HepG2 (cell line): ENCODE data around the gene CCN6. TPM values are rescaled to one million over a fixed set of nuclear protein-coding genes. Genes with fewer than 3 reads are reported as not detected.

Experiments used
- GTF3A ChIP-seq: sonication (generic); formaldehyde crosslinking; conservative IDR thresholded peaks from 2 replicates; pipeline ENCODE4 v1.4.0; 2020; ENCODE audit warnings: mild to moderate bottlenecking, missing genetic modification reagents
- HCFC1 ChIP-seq: fragments of 150-350 bp; IDR thresholded peaks from 2 replicates; pipeline ENCODE4 v1.6.1; 2014; ENCODE audit warnings: low read depth, low read length
- HMGA1 ChIP-seq: sonication (generic); formaldehyde crosslinking; conservative IDR thresholded peaks from 2 replicates; pipeline ENCODE4 v1.4.0; 2020; ENCODE audit warnings: missing genetic modification reagents
- JUND ChIP-seq: sonication (generic); formaldehyde crosslinking; IDR thresholded peaks from 2 replicates; pipeline ENCODE4 v1.8.0; 2022; ENCODE audit warnings: mild to moderate bottlenecking, missing genetic modification reagents
- MXD1 ChIP-seq: sonication (generic); formaldehyde crosslinking; IDR thresholded peaks from 2 replicates; pipeline ENCODE4 v1.4.0; 2020; ENCODE audit warnings: mild to moderate bottlenecking, missing genetic modification reagents
- NCOR1 ChIP-seq: fragments of 200-600 bp; sonication (generic); IDR thresholded peaks from 2 replicates; pipeline ENCODE4 v1.7.0; 2017; ENCODE audit warnings: antibody characterized with exemption, low read length, borderline replicate concordance
- NFKB2 ChIP-seq: sonication (generic); formaldehyde crosslinking; IDR thresholded peaks from 2 replicates; pipeline ENCODE4 v1.4.0; 2020; ENCODE audit warnings: missing genetic modification reagents, borderline replicate concordance
- PBX3 ChIP-seq: sonication (generic); formaldehyde crosslinking; IDR thresholded peaks from 2 replicates; pipeline ENCODE4 v1.8.1; 2023; ENCODE audit warnings: missing genetic modification reagents, inconsistent platforms, borderline replicate concordance
- POLR2G ChIP-seq: fragments of 200-400 bp; formaldehyde crosslinking; IDR thresholded peaks from 2 replicates; pipeline ENCODE4 v1.6.1; 2018; ENCODE audit warnings: mild to moderate bottlenecking, low read depth, low read length, moderate library complexity
- RBAK ChIP-seq: sonication (generic); formaldehyde crosslinking; IDR thresholded peaks from 2 replicates; pipeline ENCODE4 v1.5.1; 2020; ENCODE audit warnings: mild to moderate bottlenecking, missing genetic modification reagents
- RBM39 ChIP-seq: fragments of 200-400 bp; formaldehyde crosslinking; IDR thresholded peaks from one replicate; pipeline ENCODE4 v1.6.1; 2018; ENCODE audit warnings: antibody characterized with exemption, mild to moderate bottlenecking, low read depth, low read length; ENCODE audit not compliant: poor library complexity, severe bottlenecking
- REXO4 ChIP-seq: sonication (generic); formaldehyde crosslinking; IDR thresholded peaks from 2 replicates; pipeline ENCODE4 v1.8.0; 2022; ENCODE audit warnings: missing genetic modification reagents, mild to moderate bottlenecking, borderline replicate concordance
- RXRA ChIP-seq: sonication (generic); formaldehyde crosslinking; IDR thresholded peaks from 2 replicates; pipeline ENCODE4 v1.5.1; 2020; ENCODE audit warnings: missing genetic modification reagents
- SAFB2 ChIP-seq: sonication (generic); formaldehyde crosslinking; IDR thresholded peaks from 2 replicates; pipeline ENCODE4 v1.5.1; 2020; ENCODE audit warnings: missing genetic modification reagents, low read depth, mild to moderate bottlenecking, borderline replicate concordance
- SMC3 ChIP-seq: IDR thresholded peaks from 2 replicates; pipeline ENCODE4 v1.6.1; 2011; ENCODE audit warnings: low read length, improper control_type of control experiment
- TFAP4 ChIP-seq: sonication (generic); IDR thresholded peaks from 2 replicates; pipeline ENCODE4 v1.6.1; 2016; ENCODE audit warnings: low read depth, borderline replicate concordance
- TP53 ChIP-seq: sonication (generic); formaldehyde crosslinking; conservative IDR thresholded peaks from 2 replicates; pipeline ENCODE4 v1.4.0; 2020; ENCODE audit warnings: missing genetic modification reagents
- ZBTB2 ChIP-seq: sonication (generic); formaldehyde crosslinking; IDR thresholded peaks from 2 replicates; pipeline ENCODE4 v1.8.0; 2022; ENCODE audit warnings: low read depth, missing genetic modification reagents
- ZBTB21 ChIP-seq: sonication (generic); formaldehyde crosslinking; IDR thresholded peaks from 2 replicates; pipeline ENCODE4 v1.4.0; 2020; ENCODE audit warnings: missing genetic modification reagents
- ZFP90 ChIP-seq: sonication (generic); formaldehyde crosslinking; IDR thresholded peaks from 2 replicates; pipeline ENCODE4 v1.8.0; 2022; ENCODE audit warnings: missing genetic modification reagents, mild to moderate bottlenecking, inconsistent platforms, borderline replicate concordance
- ZFYVE20 ChIP-seq: sonication (generic); formaldehyde crosslinking; IDR thresholded peaks from 2 replicates; pipeline ENCODE4 v1.8.0; 2023; ENCODE audit warnings: low read depth, mild to moderate bottlenecking, moderate library complexity, missing genetic modification reagents, borderline replicate concordance
- ZKSCAN5 ChIP-seq: sonication (generic); formaldehyde crosslinking; IDR thresholded peaks from 2 replicates; pipeline ENCODE4 v1.5.1; 2020; ENCODE audit warnings: mild to moderate bottlenecking, missing genetic modification reagents
- ZNF350 ChIP-seq: sonication (generic); formaldehyde crosslinking; IDR thresholded peaks from 2 replicates; pipeline ENCODE4 v1.4.0; 2020; ENCODE audit warnings: mild to moderate bottlenecking, low read depth, missing genetic modification reagents, borderline replicate concordance
- ZNF430 ChIP-seq: sonication (generic); formaldehyde crosslinking; IDR thresholded peaks from 2 replicates; pipeline ENCODE4 v1.9.0; 2021; ENCODE audit warnings: mild to moderate bottlenecking, missing genetic modification reagents
- ZNF484 ChIP-seq: sonication (generic); formaldehyde crosslinking; IDR thresholded peaks from 2 replicates; pipeline ENCODE4 v1.5.1; 2020; ENCODE audit warnings: mild to moderate bottlenecking, low read depth, missing genetic modification reagents, borderline replicate concordance
- ZNF670 ChIP-seq: sonication (generic); formaldehyde crosslinking; IDR thresholded peaks from 2 replicates; pipeline ENCODE4 v1.8.0; 2022; ENCODE audit warnings: mild to moderate bottlenecking, missing genetic modification reagents, borderline replicate concordance
- ZNF841 ChIP-seq: sonication (generic); formaldehyde crosslinking; IDR thresholded peaks from 2 replicates; pipeline ENCODE4 v1.8.1; 2023; ENCODE audit warnings: missing genetic modification reagents, borderline replicate concordance
- polyA plus RNA-seq, 8 experiments: library from polyadenylated mRNA; depleted of rRNA in 3 of 8; stranded (reverse) in 7 of 8; unstranded in 1 of 8; fragments of >200 nt; fragmentation: Illumina TruSeq in 4 of 8; extraction: Trizol in 4 of 8; gene quantifications; 2 replicates each; pipeline versions ENCODE4 v1.2.1 to v1.2.3, GENCODE V29; 2011 to 2016; ENCODE audit warnings: low read depth in 4 of 8, missing spikeins in 1 of 8, mixed read lengths in 1 of 8; ENCODE audit not compliant: insufficient read depth in 1 of 8
- total RNA-seq, 5 experiments: library from RNA; depleted of rRNA; stranded (reverse); fragments of >200 nt; fragmentation: Illumina TruSeq; extraction: Trizol; gene quantifications; 2 replicates each; pipeline ENCODE4 v1.2.3, GENCODE V29; 2016; ENCODE audit warnings: low read depth in 1 of 5

The CCN6 gene
- total and polyA plus RNA-seq, 2 of the 13 experiments (the other 11 are each of a cell fraction or from before 2014, with no cell fraction given), result not detected

DNA sequence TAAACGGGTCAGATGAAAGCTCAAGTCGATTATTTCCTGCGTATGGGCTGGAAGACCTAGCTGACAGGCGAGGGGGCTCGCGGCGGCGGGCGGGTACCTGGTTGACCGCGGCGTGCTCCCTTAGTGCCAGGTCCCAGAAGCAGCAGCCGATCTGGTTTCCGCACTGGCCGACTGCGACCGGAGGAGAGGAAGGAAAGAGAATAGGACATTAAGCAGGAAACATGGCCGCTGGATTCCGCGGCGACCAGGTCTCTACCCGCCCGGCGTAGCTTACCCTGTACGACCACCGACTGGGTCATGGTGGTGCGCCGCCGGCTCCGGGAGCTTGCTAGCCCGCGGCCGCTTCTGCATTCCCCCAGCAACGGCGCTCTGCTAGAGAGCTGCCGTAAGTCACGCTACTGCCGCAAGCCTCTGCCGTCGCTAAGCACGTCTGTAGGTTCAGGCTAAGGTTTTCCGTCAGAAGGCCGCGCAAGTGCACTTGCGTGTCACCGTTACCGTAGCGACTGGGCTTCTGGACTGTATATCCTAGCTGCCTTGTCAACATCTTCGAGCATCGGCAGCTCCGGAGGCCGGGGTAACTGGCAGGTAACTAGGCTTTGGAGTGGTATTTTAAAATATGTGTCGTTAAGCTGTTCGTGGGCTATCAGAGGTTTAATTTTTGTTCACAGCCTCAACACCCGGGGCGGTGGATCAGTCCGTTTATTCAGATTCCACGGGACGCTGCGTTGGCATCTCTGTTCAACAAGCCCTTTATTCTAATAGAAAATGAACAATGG, 33.4 kb downstream of the CCN6 start, which contains the start of the genes FAM229B and TUBE1 (continued):
- TF ChIP-seq ZNF350 (CRISPR knock-in tag) (peak; percentile 91), TFAP4 (0 out of 2 replicates have a peak, but pooled peaks have one; percentile 10), HMGA1 (CRISPR knock-in tag) (no peak), RXRA (CRISPR knock-in tag) (peak; percentile 78), NFKB2 (peak; percentile 96; the same call in 1 of the 2 replicates), GTF3A (CRISPR knock-in tag) (peak; percentile 34; the same call in 1 of the 2 replicates), ZNF670 (CRISPR knock-in tag) (no peak), ZKSCAN5 (CRISPR knock-in tag) (no peak), ZBTB2 (CRISPR knock-in tag) (peak; percentile 22; the same call in 1 of the 2 replicates), RBM39 (peak; percentile 87), MXD1 (CRISPR knock-in tag) (peak; percentile 94), ZFYVE20 (no peak), ZBTB21 (CRISPR knock-in tag) (peak; percentile 65; the same call in 1 of the 2 replicates), PBX3 (CRISPR knock-in tag) (no peak), JUND (CRISPR knock-in tag) (0 out of 2 replicates have a peak, but pooled peaks have one; percentile 10), NCOR1 (no peak), SMC3 (no peak), TP53 (CRISPR knock-in tag) (no peak; the same call in 1 of the 2 replicates), SAFB2 (no peak), RBAK (CRISPR knock-in tag) (no peak), REXO4 (CRISPR knock-in tag) (no peak), ZNF841 (CRISPR knock-in tag) (no peak), HCFC1 (peak; percentile 45), ZFP90 (CRISPR knock-in tag) (peak; percentile 74), ZNF430 (CRISPR knock-in tag) (no peak; the same call in 1 of the 2 replicates), ZNF484 (CRISPR knock-in tag) (no peak), POLR2G (peak; percentile 95)
